ENCODE data around the gene ADARB2.
"Not testable (repeated sequence)": the region's sequence is repeated elsewhere in the genome, so short reads cannot be mapped to it uniquely, and the experiment has no call there.

DNA sequence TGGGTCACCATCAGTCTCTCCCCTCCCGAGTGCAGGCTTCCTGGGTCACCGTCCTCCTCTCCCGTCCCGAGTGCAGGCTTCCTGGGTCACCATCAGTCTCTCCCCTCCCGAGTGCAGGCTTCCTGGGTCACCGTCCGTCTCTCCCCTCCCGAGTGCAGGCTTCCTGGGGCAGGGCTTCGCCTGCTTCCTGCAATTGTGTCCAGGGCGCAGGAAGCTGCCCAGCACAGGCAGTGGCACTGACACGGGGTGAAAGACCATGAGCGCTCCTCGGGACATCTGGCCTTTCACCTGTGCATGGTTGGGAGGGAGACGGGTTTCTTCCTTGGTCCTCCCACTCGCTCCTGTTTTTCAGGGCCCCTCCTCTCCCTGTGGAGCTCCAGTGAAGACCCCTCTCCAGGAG is 339.2 kb downstream of the ADARB2 start:
- TF ChIP-seq, protein P1, sequence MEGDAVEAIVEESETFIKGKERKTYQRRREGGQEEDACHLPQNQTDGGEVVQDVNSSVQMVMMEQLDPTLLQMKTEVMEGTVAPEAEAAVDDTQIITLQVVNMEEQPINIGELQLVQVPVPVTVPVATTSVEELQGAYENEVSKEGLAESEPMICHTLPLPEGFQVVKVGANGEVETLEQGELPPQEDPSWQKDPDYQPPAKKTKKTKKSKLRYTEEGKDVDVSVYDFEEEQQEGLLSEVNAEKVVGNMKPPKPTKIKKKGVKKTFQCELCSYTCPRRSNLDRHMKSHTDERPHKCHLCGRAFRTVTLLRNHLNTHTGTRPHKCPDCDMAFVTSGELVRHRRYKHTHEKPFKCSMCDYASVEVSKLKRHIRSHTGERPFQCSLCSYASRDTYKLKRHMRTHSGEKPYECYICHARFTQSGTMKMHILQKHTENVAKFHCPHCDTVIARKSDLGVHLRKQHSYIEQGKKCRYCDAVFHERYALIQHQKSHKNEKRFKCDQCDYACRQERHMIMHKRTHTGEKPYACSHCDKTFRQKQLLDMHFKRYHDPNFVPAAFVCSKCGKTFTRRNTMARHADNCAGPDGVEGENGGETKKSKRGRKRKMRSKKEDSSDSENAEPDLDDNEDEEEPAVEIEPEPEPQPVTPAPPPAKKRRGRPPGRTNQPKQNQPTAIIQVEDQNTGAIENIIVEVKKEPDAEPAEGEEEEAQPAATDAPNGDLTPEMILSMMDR (IDR thresholded peaks at IDR 0.05) = not testable (repeated sequence)
- TF ChIP-seq POLR2A (IDR thresholded peaks at IDR 0.05) = not testable (repeated sequence)

Measured in Peyer's patch (tissue), 4 donors.